Mucosa of stomach (tissue), 1 donor: Measurements from ENCODE around the gene TBC1D20.
A peak's percentile ranks its signal among the peaks of the same experiment; 100 is the strongest.

Experiments used
- H3K27me3 ChIP-seq: one replicate; pipeline ENCODE4 v1.7.0; 2013; ENCODE audit warnings: mild to moderate bottlenecking, low read length; ENCODE audit not compliant: control insufficient read depth, insufficient read depth
- H3K36me3 ChIP-seq: one replicate; pipeline ENCODE4 v1.7.0; 2013; ENCODE audit warnings: low read length; ENCODE audit not compliant: control insufficient read depth, insufficient read depth
- H3K4me1 ChIP-seq: one replicate; pipeline ENCODE4 v1.7.0; 2013; ENCODE audit warnings: mild to moderate bottlenecking, low read length; ENCODE audit not compliant: control insufficient read depth, insufficient read depth
- H3K4me3 ChIP-seq: one replicate; pipeline ENCODE4 v1.7.0; 2013; ENCODE audit warnings: low read length
- H3K9ac ChIP-seq: one replicate; pipeline ENCODE4 v1.7.0; 2013; ENCODE audit warnings: mild to moderate bottlenecking, low read length, moderate library complexity
- H3K9me3 ChIP-seq: one replicate; pipeline ENCODE4 v1.7.0; 2013; ENCODE audit warnings: mild to moderate bottlenecking, low read length, moderate library complexity; ENCODE audit not compliant: control insufficient read depth
- donor health status: Pancreatic carcinoma.

TBC1D20 gene

DNA sequence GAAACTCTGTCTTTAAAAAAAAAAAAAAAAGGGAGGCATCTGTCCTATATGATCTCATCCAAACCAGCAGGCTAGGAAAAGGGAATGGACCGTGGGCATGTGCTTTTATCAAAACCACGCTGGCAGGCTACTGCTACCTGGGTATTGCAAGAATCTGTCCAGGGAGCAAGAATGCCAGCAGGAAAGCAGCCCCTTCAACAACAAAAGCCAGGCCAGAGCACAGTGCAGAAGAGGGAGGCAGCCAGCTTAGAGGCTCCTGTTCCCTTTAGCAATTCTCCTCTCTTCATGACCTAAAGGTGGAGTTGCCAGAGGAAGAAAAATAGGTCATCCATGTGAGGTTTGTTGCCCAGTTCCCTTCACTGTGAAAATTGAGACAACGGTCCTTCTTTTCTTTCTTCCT, 18.2 kb downstream of the TBC1D20 start:
- Histone ChIP-seq H3K4me3 (no peak overlapping the region), H3K9me3 (no peaks in the 10 kb centered on the region), H3K27me3 (no peaks in the 10 kb centered on the region), H3K36me3 (peaks cover 8% of the 10 kb centered on the region), H3K9ac (no peak overlapping the region), H3K4me1 (peaks cover 12% of the 10 kb centered on the region)

- H3K27me3 ChIP-seq, result no peaks in the 10 kb centered on the region
- H3K9me3 ChIP-seq, result no peaks in the 10 kb centered on the region
- H3K36me3 ChIP-seq, result peaks cover 8% of the 10 kb centered on the region
- H3K4me1 ChIP-seq, result peaks cover 12% of the 10 kb centered on the region
- peak overlapping the region; percentile 33 for H3K9ac ChIP-seq
- no peak overlapping the region for H3K4me3 ChIP-seq
These were observed 19.0 kb downstream of the TBC1D20 start for GRCh38 chr20:443223-443775.

DNA sequence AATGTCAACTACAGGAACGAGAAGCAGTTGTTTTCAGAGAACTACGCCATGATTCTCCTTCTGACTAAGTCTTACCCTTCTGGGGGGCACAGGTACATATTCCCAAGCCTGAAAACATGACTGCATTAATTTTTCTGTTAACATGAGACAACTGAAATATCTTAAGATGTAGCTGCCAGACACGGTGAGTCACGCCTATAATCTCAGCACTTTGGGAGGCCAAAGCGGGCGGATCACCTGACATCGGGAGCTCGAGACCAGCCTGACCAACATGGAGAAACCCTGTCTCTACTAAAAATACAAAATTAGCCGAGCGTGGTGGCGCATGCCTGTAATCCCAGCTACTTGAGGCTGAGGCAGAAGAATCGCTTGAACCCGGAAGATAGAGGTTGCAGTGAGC, 21.7 kb downstream of the TBC1D20 start:
- peaks cover 12% of the 10 kb centered on the region for H3K4me1 ChIP-seq
- H3K9ac ChIP-seq, result no peak overlapping the region
- H3K4me3 ChIP-seq, result no peak overlapping the region
- peaks cover 8% of the 10 kb centered on the region for H3K36me3 ChIP-seq
- H3K9me3 ChIP-seq, result no peaks in the 10 kb centered on the region
- H3K27me3 ChIP-seq, result no peaks in the 10 kb centered on the region

DNA sequence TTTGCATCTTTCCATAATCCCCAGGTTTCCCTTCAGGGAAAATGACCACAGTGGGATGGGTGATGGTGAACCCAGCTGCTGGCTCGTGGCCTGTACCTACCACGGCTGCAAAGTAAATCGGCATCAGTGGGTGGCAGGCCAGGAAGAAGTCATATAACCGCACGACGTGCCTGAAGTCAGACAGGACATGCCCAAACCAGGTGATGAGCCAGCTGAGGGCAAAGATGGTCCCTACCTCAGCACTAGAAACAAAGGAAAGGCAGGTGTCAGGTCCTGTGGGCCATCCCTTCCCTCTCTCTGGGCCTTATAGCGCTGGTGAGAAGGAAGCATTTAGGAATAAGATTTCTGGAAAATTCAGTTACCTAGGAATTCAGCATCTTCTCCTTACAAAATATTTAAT, 22.2 kb downstream of the TBC1D20 start:
- Histone ChIP-seq H3K27me3 (no peaks in the 10 kb centered on the region), H3K9me3 (no peaks in the 10 kb centered on the region), H3K4me3 (no peak overlapping the region), H3K36me3 (peaks cover 8% of the 10 kb centered on the region), H3K4me1 (peaks cover 12% of the 10 kb centered on the region), H3K9ac (no peak overlapping the region)

GRCh38 chr20:438571-439469, 23.5 kb downstream of the TBC1D20 start:
- Histone ChIP-seq H3K27me3 (no peaks in the 10 kb centered on the region), H3K4me3 (no peak overlapping the region), H3K9me3 (no peaks in the 10 kb centered on the region), H3K36me3 (peaks cover 8% of the 10 kb centered on the region), H3K9ac (no peak overlapping the region), H3K4me1 (peaks cover 7% of the 10 kb centered on the region)

DNA sequence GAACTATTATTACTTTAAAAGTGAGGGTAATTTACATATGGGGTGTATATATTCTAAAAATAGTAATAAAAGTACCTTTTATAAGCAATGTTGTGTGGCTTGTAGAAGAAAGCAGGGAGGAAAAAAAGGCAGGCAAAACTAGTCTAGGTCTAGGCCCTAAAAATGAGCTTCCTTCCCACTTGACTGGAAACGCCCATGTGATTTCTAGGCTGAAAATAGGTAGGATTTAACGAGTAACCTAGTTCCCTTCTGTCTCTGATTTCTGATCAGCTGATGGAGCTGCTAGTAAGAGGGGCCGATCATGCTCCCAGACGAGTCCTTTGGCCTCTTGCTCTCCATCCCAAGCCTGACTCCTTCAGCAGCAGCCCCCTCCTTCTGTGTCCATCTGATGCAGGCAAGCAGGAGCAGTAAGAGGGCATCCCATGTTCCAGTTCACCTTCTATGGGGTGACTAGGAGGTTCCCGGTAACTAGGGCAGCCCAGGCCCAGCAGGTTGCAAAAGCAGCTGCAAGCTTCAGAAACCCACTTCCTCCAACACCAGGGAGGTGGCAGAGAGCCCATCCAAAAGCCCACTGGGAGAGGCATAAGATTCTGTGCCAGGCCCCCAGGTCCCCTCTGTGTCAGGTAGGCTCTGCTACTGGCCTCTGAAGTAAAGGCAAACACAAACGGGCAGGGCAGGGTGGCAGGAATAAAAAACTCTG, 24.4 kb downstream of the TBC1D20 start:
- Histone ChIP-seq H3K36me3 (peaks cover 8% of the 10 kb centered on the region), H3K27me3 (no peaks in the 10 kb centered on the region), H3K4me1 (no peaks in the 10 kb centered on the region), H3K4me3 (no peak overlapping the region), H3K9ac (no peak overlapping the region), H3K9me3 (no peaks in the 10 kb centered on the region)

DNA sequence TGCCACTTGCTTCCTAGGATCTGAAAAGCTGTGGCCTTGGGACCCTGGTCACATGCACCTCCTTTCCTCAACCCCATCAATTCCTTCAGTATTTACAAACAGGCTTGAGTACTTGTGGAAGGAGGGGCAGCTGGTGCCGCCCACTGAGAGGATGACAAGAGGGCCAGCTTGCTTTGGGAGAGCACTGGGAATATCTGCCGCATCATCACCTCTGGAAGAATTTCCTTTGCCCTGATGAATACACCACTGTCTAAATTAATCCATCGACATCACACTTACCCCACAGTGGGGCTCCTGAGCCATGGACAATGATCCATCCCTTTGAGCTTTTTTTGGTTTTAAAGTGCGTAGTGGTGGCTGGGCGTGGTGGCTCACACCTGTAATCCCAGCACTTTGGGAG, 25.9 kb downstream of the TBC1D20 start:
- no peak overlapping the region for H3K9ac ChIP-seq
- H3K4me3 ChIP-seq, result no peak overlapping the region
- H3K27me3 ChIP-seq, result no peaks in the 10 kb centered on the region
- H3K9me3 ChIP-seq, result no peaks in the 10 kb centered on the region
- H3K36me3 ChIP-seq, result peaks cover 4% of the 10 kb centered on the region
- H3K4me1 ChIP-seq, result no peaks in the 10 kb centered on the region

GRCh38 chr20:435558-435957, 26.8 kb downstream of the TBC1D20 start:
- H3K9ac ChIP-seq, result no peak overlapping the region
- no peaks in the 10 kb centered on the region for H3K27me3 ChIP-seq
- no peak overlapping the region for H3K4me3 ChIP-seq
- no peaks in the 10 kb centered on the region for H3K4me1 ChIP-seq
- no peaks in the 10 kb centered on the region for H3K9me3 ChIP-seq
- H3K36me3 ChIP-seq, result peaks cover 7% of the 10 kb centered on the region

- Histone ChIP-seq H3K4me3 (no peak overlapping the region), H3K9ac (no peak overlapping the region), H3K4me1 (no peaks in the 10 kb centered on the region), H3K27me3 (no peaks in the 10 kb centered on the region), H3K36me3 (peaks cover 10% of the 10 kb centered on the region), H3K9me3 (no peaks in the 10 kb centered on the region)
These were observed 27.5 kb downstream of the TBC1D20 start for GRCh38 chr20:434661-435419.

DNA sequence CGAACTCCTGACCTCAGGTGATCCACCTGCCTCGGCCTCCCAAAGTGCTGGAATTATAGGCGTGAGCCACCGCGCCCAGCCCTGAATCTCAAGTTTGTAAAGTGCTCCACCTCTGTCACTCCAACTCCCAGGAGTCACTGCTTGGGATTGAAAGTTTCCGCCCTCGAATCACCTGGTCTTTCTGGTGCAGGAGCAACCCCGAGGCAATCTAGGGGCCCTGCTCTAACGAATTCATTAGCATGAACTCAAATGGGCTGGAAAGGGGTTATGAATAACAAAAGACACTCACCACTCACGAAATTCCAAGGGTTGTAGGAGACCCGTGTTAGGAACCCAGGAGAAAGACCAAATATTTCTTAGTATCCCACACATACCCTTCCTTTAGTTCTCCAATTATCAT, 28.1 kb downstream of the TBC1D20 start:
- Histone ChIP-seq H3K4me3 (no peak overlapping the region), H3K4me1 (no peaks in the 10 kb centered on the region), H3K9me3 (no peaks in the 10 kb centered on the region), H3K36me3 (peaks cover 10% of the 10 kb centered on the region), H3K9ac (no peak overlapping the region), H3K27me3 (no peaks in the 10 kb centered on the region)

DNA sequence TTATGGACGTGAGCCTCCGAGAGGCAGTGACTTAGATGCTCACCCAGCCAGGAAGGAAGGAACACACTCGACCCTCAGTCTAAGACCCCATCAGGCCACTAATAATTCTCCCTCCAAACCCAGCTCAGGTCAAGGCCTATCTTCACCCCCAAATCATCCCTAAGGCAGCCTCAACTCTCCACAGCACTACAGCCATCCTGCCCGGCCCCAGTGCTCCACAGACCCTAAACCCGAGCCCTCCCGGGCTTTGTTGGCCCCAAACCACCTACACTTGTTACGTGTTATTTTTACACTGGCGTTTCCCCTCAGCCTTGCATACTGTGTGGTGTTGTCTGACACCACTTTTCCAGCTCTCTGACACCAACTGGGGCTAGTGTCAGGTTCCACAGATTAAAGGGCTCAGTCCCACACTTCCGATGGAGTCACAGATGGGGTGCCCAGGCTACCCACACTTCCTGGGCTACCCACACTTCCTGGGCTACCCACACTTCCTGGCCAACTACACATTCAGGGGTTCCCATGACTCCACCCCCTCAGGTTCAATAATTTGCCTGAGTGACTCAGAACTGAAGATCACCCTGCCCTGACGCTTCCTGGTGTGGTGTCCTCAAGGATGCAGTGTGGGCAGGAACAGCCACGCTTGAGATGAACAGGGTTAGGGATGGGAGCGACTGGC, 28.9 kb downstream of the TBC1D20 start:
- Histone ChIP-seq H3K36me3 (peaks cover 10% of the 10 kb centered on the region), H3K4me3 (no peak overlapping the region), H3K27me3 (no peaks in the 10 kb centered on the region), H3K4me1 (no peaks in the 10 kb centered on the region), H3K9ac (no peak overlapping the region), H3K9me3 (no peaks in the 10 kb centered on the region)
